Stomach (tissue), 9 donors: ENCODE measurements around the gene INTS1. TPM values are rescaled to one million over a fixed set of nuclear protein-coding genes. Genes with fewer than 3 reads are reported as not detected.

Experiments used
- DNase-seq, 2 donors: peaks; one replicate each; pipeline versions ENCODE4 v3.0.0 to v3.0.0-alpha.2; 2013 to 2019
- H3K27ac ChIP-seq, 5 donors: fragments of 200-600 bp in 4 of 5; sonication (generic) in 4 of 5; one replicate each; pipeline ENCODE4 v1.5.1; 2013 to 2019; ENCODE audit warnings: mild to moderate bottlenecking in 1 of 5, moderate library complexity in 1 of 5
- H3K27me3 ChIP-seq, 3 donors: fragments of 200-600 bp; sonication (generic); one replicate each; pipeline ENCODE4 v1.5.1; 2017 to 2019; ENCODE audit warnings: mixed run types in 1 of 3
- H3K36me3 ChIP-seq, 4 donors: fragments of 200-600 bp; sonication (generic); 1 replicate in 3 of 4; 2 replicates in 1 of 4; pipeline ENCODE4 v1.5.1; 2016 to 2019
- H3K4me1 ChIP-seq, 4 donors: fragments of 200-600 bp; sonication (generic); one replicate each; pipeline ENCODE4 v1.5.1; 2016 to 2019
- H3K4me3 ChIP-seq, 4 donors: fragments of 200-600 bp; sonication (generic) in 3 of 4; one replicate each; pipeline ENCODE4 v1.5.1; 2016 to 2019; ENCODE audit warnings: mild to moderate bottlenecking in 1 of 4
- H3K9me3 ChIP-seq, 4 donors: fragments of 200-600 bp; sonication (generic); one replicate each; pipeline ENCODE4 v1.5.1; 2016 to 2019
- EP300 ChIP-seq: sonication (generic); formaldehyde crosslinking; IDR thresholded peaks from one replicate; pipeline ENCODE4 v1.6.1; 2017; ENCODE audit warnings: antibody characterized with exemption
- POLR2A ChIP-seq, 4 donors: fragments of 450-650 bp; IDR thresholded peaks; one replicate each; pipeline ENCODE4 v1.6.1; 2016; ENCODE audit warnings: antibody characterized with exemption in 4 of 4, control low read depth in 2 of 4, mild to moderate bottlenecking in 1 of 4, moderate library complexity in 1 of 4
- POLR2AphosphoS5 ChIP-seq, 3 donors: sonication (generic); formaldehyde crosslinking; IDR thresholded peaks; one replicate each; pipeline ENCODE4 v1.6.1; 2016; ENCODE audit warnings: antibody characterized with exemption in 3 of 3
- WGBS, 5 donors: extraction: QIAGEN DNeasy Blood & Tissue Kit in 3 of 5; methylation state at CpG; one replicate each; pipeline versions ENCODE4 v1.1.5 to v1.1.7; 2013 to 2018; 5-methylcytosine and 5-hydroxymethylcytosine counted together
- intact Hi-C: fragments of 100-400 bp; cut with DNase I; formaldehyde crosslinking; loops from one replicate; pipeline ENCODE4 v1.15.1; 2023; ENCODE audit warnings: low total_unique reads
- polyA plus RNA-seq, 3 donors: library from polyadenylated mRNA; stranded (reverse); fragments of 200-250 nt; gene quantifications; one replicate each; pipeline ENCODE4 v1.2.3, GENCODE V29; 2013
- total RNA-seq, 5 donors: library from RNA; depleted of rRNA; stranded (reverse); fragments of >200 nt; gene quantifications; one replicate each; pipeline versions ENCODE4 v1.1.0 to v1.2.3, GENCODE V29; 2014 to 2016
- TF ChIP-seq, protein P1 (sequence below), 7 experiments: fragments of 450-650 bp in 4 of 7; fragments of 200-600 bp in 3 of 7; sonication (generic) in 3 of 7; IDR thresholded peaks; one replicate each; pipeline ENCODE4 v1.5.1; 2016 to 2019; ENCODE audit warnings: antibody characterized with exemption in 7 of 7, control low read depth in 2 of 7, mild to moderate bottlenecking in 1 of 7
- donor health status: healthy with polysubstance abuse.
- donor health status: Bipolar disorder and iron deficiency.
- donor health status: healthy.

The INTS1 gene
- total and polyA plus RNA-seq, 8 donors = 24.4 to 724 (median 56.2) TPM

DNA sequence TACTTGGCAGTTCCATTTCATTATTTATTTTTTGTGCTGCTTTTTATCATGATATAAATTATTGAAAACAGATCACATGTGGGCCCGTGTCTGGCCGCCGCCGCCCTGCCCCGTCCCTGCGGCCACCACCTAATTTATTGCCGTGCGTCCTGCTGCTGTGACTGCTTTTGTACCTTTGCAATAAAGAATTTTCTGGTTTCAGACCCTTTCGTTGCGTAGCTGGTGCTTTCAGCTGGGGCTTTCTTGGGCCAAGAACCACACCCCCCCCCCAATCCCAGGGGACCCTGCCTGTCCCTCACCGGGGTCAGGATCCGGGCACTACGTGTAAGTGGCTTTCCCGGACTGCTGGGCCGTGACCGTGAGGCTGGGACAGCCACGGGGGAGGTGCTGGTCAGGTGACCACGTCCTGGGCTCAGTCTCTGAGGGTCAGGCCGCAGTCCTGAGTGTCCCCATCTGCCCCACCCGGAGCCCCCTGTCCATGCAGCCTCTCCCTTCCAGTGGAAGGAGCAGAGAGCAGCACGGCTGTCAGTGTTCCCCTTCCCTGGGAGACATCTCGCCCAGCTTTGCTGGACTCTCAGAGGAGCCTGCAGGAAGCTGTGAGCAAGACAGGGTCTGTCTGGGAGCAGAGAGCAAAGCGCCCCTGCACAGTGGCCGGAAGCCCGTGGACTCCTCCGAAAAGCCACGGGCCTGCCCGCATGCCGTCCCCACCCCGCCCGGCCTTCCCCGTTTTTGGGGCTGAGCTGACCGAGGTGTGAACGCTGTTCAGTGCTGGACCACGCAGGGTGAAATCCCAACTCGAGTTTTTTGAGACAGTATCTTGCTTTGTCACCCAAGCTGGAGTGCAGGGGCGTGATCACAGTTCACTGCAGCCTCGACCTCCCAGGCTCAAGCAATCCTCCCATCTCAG, 38.9 kb upstream of the INTS1 start:
- H3K27ac ChIP-seq = peak overlapping the region in 1 of 5 donors; percentile 21
- peak in 1 of 2 donors; percentile 21 for DNase-seq
- H3K4me3 ChIP-seq = no peak overlapping the region
- H3K27me3 ChIP-seq = no peaks in the 10 kb centered on the region
- no peaks in the 10 kb centered on the region for H3K9me3 ChIP-seq
- WGBS, 5 donors = 77 to 88% (median 79%) methylated on average over 26 to 38 of the region's 38 CpGs
- peaks cover 38 to 80% (median 68%) of the 10 kb centered on the region in 4 donors for H3K36me3 ChIP-seq
- TF ChIP-seq POLR2AphosphoS5 (IDR thresholded peaks at IDR 0.05) (no peak), EP300 (no peak), POLR2A (IDR thresholded peaks at IDR 0.05) (no peak)
- H3K4me1 ChIP-seq = peaks cover 15 to 34% (median 27%) of the 10 kb centered on the region in 4 donors
- intact Hi-C loops = no loop called here

DNA sequence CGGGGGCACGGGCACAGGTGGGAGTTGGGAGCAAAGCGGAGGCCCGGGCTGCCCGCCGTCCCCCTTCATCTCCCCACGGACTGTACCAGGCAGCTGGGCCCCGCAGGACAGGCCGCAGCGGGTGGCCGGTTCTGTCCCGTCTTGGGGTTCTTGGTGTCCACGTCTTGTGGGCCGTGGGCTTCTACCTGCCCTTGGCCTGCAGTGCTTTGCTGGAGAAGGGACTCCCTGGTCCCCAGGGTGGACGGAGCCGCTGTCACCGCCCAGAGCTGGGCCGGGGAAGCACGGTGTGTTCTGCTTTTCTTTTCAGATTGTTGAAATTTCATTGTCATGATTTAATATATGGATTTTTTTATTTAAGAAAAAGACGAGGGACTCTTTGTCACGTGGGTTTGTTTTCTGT, 38.1 kb upstream of the INTS1 start:
- H3K9me3 ChIP-seq = no peaks in the 10 kb centered on the region
- H3K27me3 ChIP-seq = no peaks in the 10 kb centered on the region
- H3K36me3 ChIP-seq = peaks cover 38 to 72% (median 66%) of the 10 kb centered on the region in 4 donors
- no peak for TF ChIP-seq POLR2A (IDR thresholded peaks at IDR 0.05)
- no peak for TF ChIP-seq POLR2AphosphoS5 (IDR thresholded peaks at IDR 0.05)
- TF ChIP-seq, protein P1, sequence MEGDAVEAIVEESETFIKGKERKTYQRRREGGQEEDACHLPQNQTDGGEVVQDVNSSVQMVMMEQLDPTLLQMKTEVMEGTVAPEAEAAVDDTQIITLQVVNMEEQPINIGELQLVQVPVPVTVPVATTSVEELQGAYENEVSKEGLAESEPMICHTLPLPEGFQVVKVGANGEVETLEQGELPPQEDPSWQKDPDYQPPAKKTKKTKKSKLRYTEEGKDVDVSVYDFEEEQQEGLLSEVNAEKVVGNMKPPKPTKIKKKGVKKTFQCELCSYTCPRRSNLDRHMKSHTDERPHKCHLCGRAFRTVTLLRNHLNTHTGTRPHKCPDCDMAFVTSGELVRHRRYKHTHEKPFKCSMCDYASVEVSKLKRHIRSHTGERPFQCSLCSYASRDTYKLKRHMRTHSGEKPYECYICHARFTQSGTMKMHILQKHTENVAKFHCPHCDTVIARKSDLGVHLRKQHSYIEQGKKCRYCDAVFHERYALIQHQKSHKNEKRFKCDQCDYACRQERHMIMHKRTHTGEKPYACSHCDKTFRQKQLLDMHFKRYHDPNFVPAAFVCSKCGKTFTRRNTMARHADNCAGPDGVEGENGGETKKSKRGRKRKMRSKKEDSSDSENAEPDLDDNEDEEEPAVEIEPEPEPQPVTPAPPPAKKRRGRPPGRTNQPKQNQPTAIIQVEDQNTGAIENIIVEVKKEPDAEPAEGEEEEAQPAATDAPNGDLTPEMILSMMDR (IDR thresholded peaks at IDR 0.05) = no peak
- no peak for TF ChIP-seq EP300
- H3K4me3 ChIP-seq = no peak overlapping the region
- intact Hi-C loops = no loop called here
- H3K4me1 ChIP-seq = peaks cover 23 to 41% (median 34%) of the 10 kb centered on the region in 4 donors
- WGBS, 5 donors = 81 to 89% (median 86%) methylated on average over 21 of the region's 21 CpGs
- DNase-seq = peak in 1 of 2 donors; percentile 1
- H3K27ac ChIP-seq = no peak overlapping the region

DNA sequence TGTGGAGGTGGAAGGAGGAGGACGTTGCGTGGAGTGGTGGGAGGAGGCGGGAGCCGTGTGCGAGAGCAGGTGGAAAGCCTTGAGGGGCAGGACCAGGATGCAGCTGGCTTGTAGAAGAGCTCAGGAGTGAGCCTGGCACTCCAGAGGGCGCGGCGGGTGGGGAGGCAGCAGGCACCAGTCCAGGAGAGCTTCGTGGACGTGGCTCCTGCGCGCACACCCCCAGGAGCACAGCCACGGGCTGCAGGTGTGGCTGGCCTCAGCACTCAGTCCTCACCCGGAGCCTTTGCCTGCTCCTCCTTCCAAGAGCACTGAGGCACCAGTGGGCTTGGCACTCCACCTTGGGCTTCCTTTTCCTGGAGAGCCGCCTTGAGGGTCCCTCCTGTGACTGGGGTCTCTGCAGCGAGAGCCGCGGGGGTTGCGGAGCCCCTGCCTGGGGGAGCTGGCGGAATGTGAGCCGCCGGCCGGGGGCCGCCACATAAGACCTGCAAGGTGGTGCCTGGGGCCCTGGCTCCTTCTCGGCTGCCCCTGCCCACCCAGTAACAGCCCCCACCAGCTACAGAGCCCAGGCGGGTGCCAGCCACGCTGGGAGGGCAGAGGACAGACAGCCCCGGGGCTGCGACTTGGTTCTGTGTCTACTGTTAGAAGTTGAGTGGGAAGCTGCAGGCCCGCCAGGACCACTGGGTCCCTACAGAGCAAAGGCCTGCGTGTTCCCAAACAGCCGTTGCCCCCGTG, 37.4 kb upstream of the INTS1 start:
- no peak overlapping the region for H3K4me3 ChIP-seq

DNA sequence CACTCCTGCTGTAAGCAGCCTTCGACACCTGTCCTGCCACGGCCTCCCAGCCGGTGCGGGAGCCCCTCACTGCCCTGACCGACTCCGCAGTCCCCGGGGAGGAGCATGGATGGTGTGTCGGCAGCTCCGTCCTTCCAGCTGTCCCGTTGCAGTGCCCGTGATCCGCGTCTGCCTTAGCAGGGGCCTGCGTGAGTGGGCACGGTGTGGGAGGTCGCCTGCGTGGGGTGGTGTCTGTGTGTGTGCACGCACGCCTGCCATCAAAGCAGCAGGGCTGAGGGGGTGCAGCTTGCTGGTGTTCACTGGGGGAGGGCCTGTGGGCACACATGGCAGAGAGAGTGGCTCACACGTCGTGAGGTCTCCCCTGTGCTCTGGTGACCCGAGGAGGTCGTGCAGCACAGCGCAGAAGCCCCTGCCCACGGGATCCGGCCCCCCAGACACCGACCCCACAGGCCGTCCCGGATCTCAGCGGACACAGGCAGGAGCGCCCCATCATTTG, 36.6 kb upstream of the INTS1 start:
- Histone ChIP-seq H3K4me1 (peaks cover 35 to 46% (median 39%) of the 10 kb centered on the region in 4 donors), H3K36me3 (peaks cover 38 to 71% (median 69%) of the 10 kb centered on the region in 4 donors), H3K4me3 (no peak overlapping the region), H3K9me3 (no peaks in the 10 kb centered on the region), H3K27ac (peak overlapping the region in 1 of 5 donors; percentile 2), H3K27me3 (no peaks in the 10 kb centered on the region)
- peak in 1 of 2 donors; percentile 6 for DNase-seq
- intact Hi-C loops = no loop called here
- WGBS, 5 donors = 88 to 94% (median 89%) methylated on average over 24 to 31 of the region's 31 CpGs
- TF ChIP-seq POLR2AphosphoS5 (IDR thresholded peaks at IDR 0.05) (no peak), EP300 (no peak), POLR2A (IDR thresholded peaks at IDR 0.05) (no peak)
- TF ChIP-seq, protein P1 (IDR thresholded peaks at IDR 0.05) = no peak

More for the DNA sequence above, 37.4 kb upstream of the INTS1 start:
- TF ChIP-seq POLR2A (IDR thresholded peaks at IDR 0.05) (no peak), POLR2AphosphoS5 (IDR thresholded peaks at IDR 0.05) (no peak), EP300 (no peak)
- TF ChIP-seq, protein P1 (IDR thresholded peaks at IDR 0.05) = no peak
- Histone ChIP-seq H3K27me3 (no peaks in the 10 kb centered on the region), H3K9me3 (no peaks in the 10 kb centered on the region), H3K36me3 (peaks cover 38 to 65% (median 64%) of the 10 kb centered on the region in 4 donors), H3K27ac (no peak overlapping the region), H3K4me1 (peaks cover 28 to 46% (median 39%) of the 10 kb centered on the region in 4 donors)
- intact Hi-C loops = no loop called here
- peak in 1 of 2 donors; percentile 16 for DNase-seq
- WGBS, 5 donors = 79 to 86% (median 81%) methylated on average over 19 to 33 of the region's 33 CpGs
